Measurements from ENCODE around the gene PIP5KL1.

DNA sequence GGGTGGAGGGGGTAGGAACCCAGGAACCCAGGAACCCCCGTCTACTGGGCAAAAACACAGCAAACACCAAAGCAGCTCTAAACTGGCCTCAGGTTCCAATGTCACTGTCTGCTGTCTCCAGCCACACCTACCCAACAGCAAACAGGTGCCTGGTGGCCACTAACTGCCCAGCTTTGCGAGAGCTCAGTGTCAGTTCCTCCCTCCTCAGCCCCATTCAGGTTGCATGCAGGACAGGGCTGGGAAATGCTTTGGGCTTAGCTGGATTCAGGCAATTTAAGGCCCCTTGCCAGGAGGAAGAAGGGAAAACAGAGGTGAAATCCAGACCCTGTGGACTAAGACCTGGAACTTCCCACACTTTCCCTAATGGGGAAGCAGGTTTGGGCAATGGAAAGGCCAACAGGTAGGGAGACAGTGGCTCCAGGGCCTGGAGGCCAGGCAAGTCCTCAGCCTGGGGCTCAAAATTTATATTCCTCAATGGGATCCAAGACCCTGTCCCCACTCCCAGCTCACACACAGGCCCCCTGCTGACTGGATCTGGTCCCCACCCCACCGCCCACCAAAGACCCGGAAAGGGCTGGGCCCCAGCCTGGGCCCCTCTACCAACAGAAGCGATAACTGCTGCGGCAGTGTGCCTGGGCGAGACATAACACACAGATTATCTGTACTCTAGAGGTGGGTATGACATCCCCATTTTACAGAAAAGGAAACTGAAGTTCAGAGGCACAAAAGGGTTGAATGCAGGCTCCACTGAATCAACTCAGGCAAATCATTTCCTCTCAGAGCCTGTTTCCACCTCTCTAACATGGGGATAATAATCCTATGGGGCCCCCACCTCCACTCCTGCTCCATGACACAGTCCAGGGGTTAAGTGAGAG, 46.7 kb upstream of the PIP5KL1 start:
- TF ChIP-seq, protein P1, sequence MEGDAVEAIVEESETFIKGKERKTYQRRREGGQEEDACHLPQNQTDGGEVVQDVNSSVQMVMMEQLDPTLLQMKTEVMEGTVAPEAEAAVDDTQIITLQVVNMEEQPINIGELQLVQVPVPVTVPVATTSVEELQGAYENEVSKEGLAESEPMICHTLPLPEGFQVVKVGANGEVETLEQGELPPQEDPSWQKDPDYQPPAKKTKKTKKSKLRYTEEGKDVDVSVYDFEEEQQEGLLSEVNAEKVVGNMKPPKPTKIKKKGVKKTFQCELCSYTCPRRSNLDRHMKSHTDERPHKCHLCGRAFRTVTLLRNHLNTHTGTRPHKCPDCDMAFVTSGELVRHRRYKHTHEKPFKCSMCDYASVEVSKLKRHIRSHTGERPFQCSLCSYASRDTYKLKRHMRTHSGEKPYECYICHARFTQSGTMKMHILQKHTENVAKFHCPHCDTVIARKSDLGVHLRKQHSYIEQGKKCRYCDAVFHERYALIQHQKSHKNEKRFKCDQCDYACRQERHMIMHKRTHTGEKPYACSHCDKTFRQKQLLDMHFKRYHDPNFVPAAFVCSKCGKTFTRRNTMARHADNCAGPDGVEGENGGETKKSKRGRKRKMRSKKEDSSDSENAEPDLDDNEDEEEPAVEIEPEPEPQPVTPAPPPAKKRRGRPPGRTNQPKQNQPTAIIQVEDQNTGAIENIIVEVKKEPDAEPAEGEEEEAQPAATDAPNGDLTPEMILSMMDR (IDR thresholded peaks at IDR 0.05; ENCODE audit: insufficient read depth, low read length, poor library complexity, severe bottlenecking) = no peak
- no peak for TF ChIP-seq EZH2phosphoT487 (conservative IDR thresholded peaks at IDR 0.05; ENCODE audit: low read length)
